ENCODE results near the gene SCUBE2. TPM values are rescaled to one million over a fixed set of nuclear protein-coding genes. Genes with fewer than 3 reads are reported as not detected.

SCUBE2 gene
- total and polyA plus RNA-seq, 3 donors from 2014 or later, result 3.5 to 10.5 (median 5.0) TPM

- Histone ChIP-seq H3K9me3 (no peaks in the 10 kb centered on the region), H3K4me3 (no peak overlapping the region), H3K36me3 (ENCODE audit: low read depth, missing control alignments) (no peaks in the 10 kb centered on the region), H3K27ac (no peak overlapping the region), H3K27me3 (no peaks in the 10 kb centered on the region), H3K4me1 (no peaks in the 10 kb centered on the region)
- intact Hi-C loops (cut with DNase I; ENCODE audit: low total_unique reads), result loop anchor here (10.0 kb wide), 1 partner anchor 48 kb away; no protein-coding TSS in a partner anchor
- 84 to 87% methylated on average over 7 of the region's 7 CpGs for WGBS, 2 donors
- DNase-seq, result no peak
- TF ChIP-seq POLR2A (IDR thresholded peaks at IDR 0.05) (no peak), CTCF (IDR thresholded peaks at IDR 0.05) (no peak)
These were observed 54.2 kb downstream of the SCUBE2 start for GRCh38 chr11:9037046-9037780.

GRCh38 chr11:9030601-9031000 lies 60.8 kb downstream of the SCUBE2 start:
- H3K27ac ChIP-seq, result no peak overlapping the region
- H3K4me3 ChIP-seq, result no peak overlapping the region

GRCh38 chr11:9029422-9029821 lies 62.0 kb downstream of the SCUBE2 start:
- intact Hi-C loops (cut with DNase I; ENCODE audit: low total_unique reads), result no loop called here
- TF ChIP-seq POLR2A (IDR thresholded peaks at IDR 0.05) (no peak), CTCF (IDR thresholded peaks at IDR 0.05) (no peak)

More at GRCh38 chr11:9030601-9031000, 60.8 kb downstream of the SCUBE2 start:
- TF ChIP-seq CTCF (IDR thresholded peaks at IDR 0.05), result no peak
- no peak for TF ChIP-seq POLR2A (IDR thresholded peaks at IDR 0.05)
- H3K27me3 ChIP-seq, result no peaks in the 10 kb centered on the region
- intact Hi-C loops (cut with DNase I; ENCODE audit: low total_unique reads), result loop anchor here (10.0 kb wide), 1 partner anchor 54 kb away; no protein-coding TSS in a partner anchor
- WGBS, 2 donors, result 73 to 91% methylated on average over 4 to 5 of the region's 5 CpGs
- H3K4me1 ChIP-seq, result no peaks in the 10 kb centered on the region
- no peaks in the 10 kb centered on the region for H3K36me3 ChIP-seq (ENCODE audit: low read depth, missing control alignments)
- no peak for DNase-seq
- no peaks in the 10 kb centered on the region for H3K9me3 ChIP-seq

GRCh38 chr11:9028581-9028980 lies 62.8 kb downstream of the SCUBE2 start:
- Histone ChIP-seq H3K27ac (no peak overlapping the region), H3K9me3 (no peaks in the 10 kb centered on the region), H3K36me3 (ENCODE audit: low read depth, missing control alignments) (no peaks in the 10 kb centered on the region), H3K27me3 (no peaks in the 10 kb centered on the region), H3K4me3 (no peak overlapping the region), H3K4me1 (no peaks in the 10 kb centered on the region)
- WGBS, 2 donors, result 77 to 79% methylated on average over 1 of the region's 1 CpG
- TF ChIP-seq CTCF (IDR thresholded peaks at IDR 0.05) (no peak), POLR2A (IDR thresholded peaks at IDR 0.05) (no peak)
- intact Hi-C loops (cut with DNase I; ENCODE audit: low total_unique reads), result no loop called here
- DNase-seq, result no peak

More at GRCh38 chr11:9029422-9029821, 62.0 kb downstream of the SCUBE2 start:
- Histone ChIP-seq H3K9me3 (no peaks in the 10 kb centered on the region), H3K27me3 (no peaks in the 10 kb centered on the region), H3K4me3 (no peak overlapping the region), H3K27ac (no peak overlapping the region), H3K4me1 (no peaks in the 10 kb centered on the region), H3K36me3 (ENCODE audit: low read depth, missing control alignments) (no peaks in the 10 kb centered on the region)
- DNase-seq, result no peak
- WGBS, 2 donors, result 71 to 72% methylated on average over 7 of the region's 7 CpGs

Data from testis (tissue), 3 donors.